ENCODE measurements around the gene TSC22D4.

TSC22D4 gene

GRCh38 chr7:100428199-100428966, 50.6 kb downstream of the TSC22D4 start, which contains the start of gene ZCWPW1:
Gene ZCWPW1, minus strand, starts transcription at chr7:100428703. Its CDS starts 8,054 bp downstream, at chr7:100420649.
- Mint-ChIP-seq H3K4me1 (ENCODE audit: low read depth) (peaks cover 24% of the 10 kb centered on the region), H3K27me3 (ENCODE audit: low read depth) (peaks cover 26% of the 10 kb centered on the region), H3K27ac (peak within 1 kb of the TSS; percentile 100), H3K4me3 (peak within 1 kb of the TSS; percentile 96), H3K36me3 (ENCODE audit: low read depth) (peaks cover 25% of the 10 kb centered on the region), H3K9me3 (peaks cover 4% of the 10 kb centered on the region)
- peak; percentile 95 for DNase-seq (ENCODE audit: low spot score)

DNA sequence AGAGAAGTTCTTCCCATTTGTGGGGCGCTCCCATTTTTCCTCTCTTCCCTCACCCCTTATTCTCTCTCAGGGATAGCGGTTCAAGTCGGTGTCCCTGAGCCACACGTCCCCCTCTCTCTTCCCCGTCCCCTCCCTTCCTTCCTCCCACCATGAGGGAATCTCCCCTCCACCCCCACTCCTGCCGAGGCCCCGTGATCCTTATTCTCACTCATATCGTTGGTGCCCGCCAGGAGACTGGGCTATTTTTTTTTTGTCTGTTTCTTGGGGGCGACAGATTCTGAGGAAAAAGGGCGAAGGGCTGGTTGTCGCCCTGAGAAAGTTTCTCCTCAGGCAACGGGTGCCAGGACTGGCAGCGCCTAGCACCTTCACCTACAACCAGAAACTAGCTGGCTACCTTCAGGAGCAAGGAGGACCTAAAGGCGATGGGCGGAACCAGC, 51.2 kb downstream of the TSC22D4 start:
- Mint-ChIP-seq H3K4me3 (peak overlapping the region; percentile 96), H3K27ac (peak overlapping the region; percentile 100), H3K36me3 (ENCODE audit: low read depth) (peaks cover 19% of the 10 kb centered on the region), H3K4me1 (ENCODE audit: low read depth) (peaks cover 18% of the 10 kb centered on the region), H3K27me3 (ENCODE audit: low read depth) (peaks cover 26% of the 10 kb centered on the region), H3K9me3 (peaks cover 4% of the 10 kb centered on the region)
- DNase-seq (ENCODE audit: low spot score) = no peak

DNA sequence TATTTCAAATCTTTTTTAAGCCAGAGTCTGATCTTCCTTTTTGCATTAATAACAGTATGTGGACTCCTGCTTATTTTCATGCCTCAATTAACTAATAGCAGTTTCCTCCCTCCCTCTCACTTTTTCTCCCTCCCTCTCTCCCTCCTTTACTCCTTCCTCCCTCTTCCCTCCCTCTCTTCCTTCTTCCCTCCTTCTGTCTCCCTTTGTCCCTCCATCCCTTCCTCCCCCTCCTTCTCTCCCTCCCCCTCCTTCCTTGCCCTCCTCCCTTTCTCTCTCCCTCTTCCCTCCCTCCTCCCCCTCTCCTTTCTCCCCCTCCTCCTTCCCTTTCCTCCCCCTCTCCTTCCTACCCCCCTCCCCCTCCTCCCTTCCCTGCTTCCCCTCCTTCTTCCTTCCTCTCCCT, 52.5 kb downstream of the TSC22D4 start:
- H3K27me3 Mint-ChIP-seq (ENCODE audit: low read depth) = peaks cover 26% of the 10 kb centered on the region
- H3K4me1 Mint-ChIP-seq (ENCODE audit: low read depth) = peaks cover 7% of the 10 kb centered on the region

GRCh38 chr7:100425347-100425746, 53.7 kb downstream of the TSC22D4 start:
- Mint-ChIP-seq H3K9me3 (peaks cover 4% of the 10 kb centered on the region), H3K36me3 (ENCODE audit: low read depth) (peaks cover 5% of the 10 kb centered on the region), H3K4me3 (no peak overlapping the region), H3K4me1 (ENCODE audit: low read depth) (peaks cover 5% of the 10 kb centered on the region), H3K27ac (no peak overlapping the region), H3K27me3 (ENCODE audit: low read depth) (peaks cover 26% of the 10 kb centered on the region)
- no peak for DNase-seq (ENCODE audit: low spot score)

More for the DNA sequence above, 52.5 kb downstream of the TSC22D4 start:
- peaks cover 8% of the 10 kb centered on the region for H3K36me3 Mint-ChIP-seq (ENCODE audit: low read depth)
- no peak overlapping the region for H3K27ac Mint-ChIP-seq
- no peak for DNase-seq (ENCODE audit: low spot score)
- peaks cover 4% of the 10 kb centered on the region for H3K9me3 Mint-ChIP-seq
- no peak overlapping the region for H3K4me3 Mint-ChIP-seq

DNA sequence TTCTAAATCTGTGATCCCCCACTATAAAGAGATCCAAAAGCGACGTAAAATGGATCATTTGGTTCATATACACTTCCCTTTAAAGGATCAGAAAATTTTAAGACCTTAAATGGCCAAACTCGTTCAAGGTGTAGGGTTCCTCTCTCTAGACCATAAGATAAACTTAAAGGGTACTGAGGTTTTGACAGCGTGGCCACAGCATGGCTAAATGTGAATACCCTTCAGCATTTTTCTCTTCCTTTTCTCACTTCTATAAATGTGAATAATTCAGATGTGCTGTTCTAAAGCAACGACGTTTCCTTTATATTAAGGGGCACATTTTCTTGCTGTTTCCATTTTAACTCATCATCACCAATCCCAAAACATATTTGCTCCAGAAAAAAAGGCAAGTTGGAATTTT, 55.7 kb downstream of the TSC22D4 start:
- Mint-ChIP-seq H3K27me3 (ENCODE audit: low read depth) (peaks cover 17% of the 10 kb centered on the region), H3K27ac (no peak overlapping the region)

DNA sequence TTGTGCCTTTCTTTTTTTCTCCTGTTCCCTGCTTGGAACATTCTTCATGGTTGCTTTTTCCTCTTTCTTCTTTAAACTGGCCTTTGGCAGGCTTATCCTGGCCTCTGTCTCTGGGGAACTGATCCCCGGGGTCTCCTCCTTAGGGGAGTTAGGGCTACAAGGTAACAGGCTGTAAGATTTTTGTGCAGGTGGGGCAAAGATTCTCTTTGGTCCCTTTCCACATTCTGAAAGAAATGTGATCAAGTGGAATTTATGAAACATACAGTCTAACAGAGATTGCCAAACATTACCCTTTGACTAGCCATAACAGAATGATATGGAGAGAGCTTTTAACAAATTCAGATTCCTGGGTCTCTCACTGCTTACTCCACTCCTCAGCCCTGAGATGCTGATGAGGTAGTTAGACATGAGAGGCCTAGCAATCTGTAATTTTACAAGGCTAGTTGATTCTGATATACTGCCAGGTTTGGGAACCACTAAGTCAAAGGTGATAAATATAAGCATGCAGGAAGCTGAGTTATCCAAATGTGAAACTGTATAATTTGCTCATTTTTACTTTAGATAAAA, 59.3 kb downstream of the TSC22D4 start:
- Mint-ChIP-seq H3K4me1 (ENCODE audit: low read depth) (no peaks in the 10 kb centered on the region), H3K36me3 (ENCODE audit: low read depth) (no peaks in the 10 kb centered on the region), H3K27ac (no peak overlapping the region), H3K4me3 (no peak overlapping the region), H3K9me3 (no peaks in the 10 kb centered on the region), H3K27me3 (ENCODE audit: low read depth) (peaks cover 2% of the 10 kb centered on the region)
- no peak for DNase-seq (ENCODE audit: low spot score)

More for the DNA sequence above, 55.7 kb downstream of the TSC22D4 start:
- no peak for DNase-seq (ENCODE audit: low spot score)
- peaks cover under 1% of the 10 kb centered on the region for H3K4me1 Mint-ChIP-seq (ENCODE audit: low read depth)
- H3K4me3 Mint-ChIP-seq = no peak overlapping the region
- peaks cover 4% of the 10 kb centered on the region for H3K9me3 Mint-ChIP-seq
- H3K36me3 Mint-ChIP-seq (ENCODE audit: low read depth) = no peaks in the 10 kb centered on the region

- Mint-ChIP-seq H3K27ac (no peak overlapping the region), H3K27me3 (ENCODE audit: low read depth) (peaks cover under 1% of the 10 kb centered on the region), H3K9me3 (no peaks in the 10 kb centered on the region), H3K4me1 (ENCODE audit: low read depth) (peaks cover under 1% of the 10 kb centered on the region), H3K36me3 (ENCODE audit: low read depth) (no peaks in the 10 kb centered on the region), H3K4me3 (no peak overlapping the region)
- DNase-seq (ENCODE audit: low spot score) = no peak
Measured at GRCh38 chr7:100418930-100419659, 59.9 kb downstream of the TSC22D4 start.
